GM19395 (cell line): ENCODE results near the gene CIB4.

Experiments used
- ATAC-seq: cut with Tn5 transposase; IDR thresholded peaks from one replicate; pipeline ENCODE4 v1.9.1; 2021; ENCODE audit warnings: mild to moderate bottlenecking, moderate library complexity; ENCODE audit not compliant: unreplicated experiment

Gene CIB4

GRCh38 chr2:26640781-26641564 is at the start of gene CIB4:
CIB4 (minus strand) TSS chr2:26641366; CDS start chr2:26641314, 52 bp downstream.
- ATAC-seq = no peak

- ATAC-seq = no peak
Observed at GRCh38 chr2:26687801-26688200, 46.6 kb upstream of the CIB4 start.

- no peak for ATAC-seq
Observed at GRCh38 chr2:26687328-26687727, 46.2 kb upstream of the CIB4 start.

- ATAC-seq = no peak
Observed at GRCh38 chr2:26685989-26686839, 45.0 kb upstream of the CIB4 start.

GRCh38 chr2:26685341-26685740 is 44.2 kb upstream of the CIB4 start:
- no peak for ATAC-seq

GRCh38 chr2:26683583-26683982 is 42.4 kb upstream of the CIB4 start:
- ATAC-seq = no peak

GRCh38 chr2:26682155-26682554 is 41.0 kb upstream of the CIB4 start:
- ATAC-seq = no peak

- no peak for ATAC-seq
Observed at GRCh38 chr2:26681656-26682055, 40.5 kb upstream of the CIB4 start.

- ATAC-seq = no peak
Observed at GRCh38 chr2:26679867-26680266, 38.7 kb upstream of the CIB4 start.

GRCh38 chr2:26678035-26678434 is 36.9 kb upstream of the CIB4 start:
- ATAC-seq = no peak

- no peak for ATAC-seq
Observed at GRCh38 chr2:26675651-26676255, 34.6 kb upstream of the CIB4 start.

GRCh38 chr2:26674771-26675170 is 33.6 kb upstream of the CIB4 start:
- no peak for ATAC-seq

- ATAC-seq = no peak
Observed at GRCh38 chr2:26674002-26674751, 33.0 kb upstream of the CIB4 start.

- no peak for ATAC-seq
Observed at GRCh38 chr2:26672818-26673393, 31.7 kb upstream of the CIB4 start.

- ATAC-seq = no peak
Observed at GRCh38 chr2:26672112-26672817, 31.1 kb upstream of the CIB4 start.

GRCh38 chr2:26671691-26672090 is 30.5 kb upstream of the CIB4 start:
- ATAC-seq = no peak

- no peak for ATAC-seq
Observed at GRCh38 chr2:26670931-26671460, 29.8 kb upstream of the CIB4 start.

- ATAC-seq = no peak
Observed at GRCh38 chr2:26670171-26670570, 29.0 kb upstream of the CIB4 start.

GRCh38 chr2:26668856-26669750 is 27.9 kb upstream of the CIB4 start:
- ATAC-seq = no peak
